ENCODE data around the gene CCND1. TPM values are rescaled to one million over a fixed set of nuclear protein-coding genes. Genes with fewer than 3 reads are reported as not detected.

CCND1 gene
- total RNA-seq, 1 donor from 2014 or later, result 85.0 TPM

- peaks cover 56% of the 10 kb centered on the region for H3K79me2 ChIP-seq (ENCODE audit: low read depth)
- no peak overlapping the region for H3K27ac Mint-ChIP-seq
- peaks cover 29% of the 10 kb centered on the region for H3K4me1 Mint-ChIP-seq
- peaks cover 5% of the 10 kb centered on the region for H3K27me3 Mint-ChIP-seq (ENCODE audit: insufficient read depth, low read depth)
- no peak overlapping the region for H3K4me3 ChIP-seq
- peak overlapping the region; percentile 59 for H3K4me2 ChIP-seq
- H3K36me3 Mint-ChIP-seq, result peaks cover 13% of the 10 kb centered on the region
- H3K36me3 ChIP-seq, result no peaks in the 10 kb centered on the region
- peaks cover 82% of the 10 kb centered on the region for H4K20me1 ChIP-seq (ENCODE audit: low read depth)
- H3K4me1 ChIP-seq, result peaks cover 23% of the 10 kb centered on the region
- H3K9ac ChIP-seq, result no peak overlapping the region
- no peak for DNase-seq (ENCODE audit: low spot score)
- no peaks in the 10 kb centered on the region for H3K9me3 Mint-ChIP-seq
- H3K27me3 ChIP-seq, result no peaks in the 10 kb centered on the region
- peaks cover 26% of the 10 kb centered on the region for H3F3A ChIP-seq (ENCODE audit: low read depth)
- H3K9me3 ChIP-seq (ENCODE audit: low read depth), result no peaks in the 10 kb centered on the region
- H3K27ac ChIP-seq, result no peak overlapping the region
- TF ChIP-seq EZH2 (IDR thresholded peaks at IDR 0.05), result no peak
- no peak for TF ChIP-seq CTCF (IDR thresholded peaks at IDR 0.05)
- TF ChIP-seq EZH2phosphoT487 (IDR thresholded peaks at IDR 0.05), result no peak
- H3K4me3 Mint-ChIP-seq, result peak overlapping the region; percentile 53
- H2AFZ ChIP-seq (replicated peaks), result no peak overlapping the region
These were observed 4.2 kb downstream of the CCND1 start for GRCh38 chr11:69644962-69645675.

- Histone ChIP-seq H3F3A (ENCODE audit: low read depth) (peaks cover 20% of the 10 kb centered on the region), H3K36me3 (no peaks in the 10 kb centered on the region), H3K9ac (no peak overlapping the region), H3K4me1 (peaks cover 19% of the 10 kb centered on the region), H3K4me3 (no peak overlapping the region), H3K4me2 (peak overlapping the region; percentile 59), H3K27me3 (no peaks in the 10 kb centered on the region), H3K9me3 (ENCODE audit: low read depth) (no peaks in the 10 kb centered on the region), H4K20me1 (ENCODE audit: low read depth) (peaks cover 90% of the 10 kb centered on the region), H3K79me2 (ENCODE audit: low read depth) (peaks cover 56% of the 10 kb centered on the region), H2AFZ (replicated peaks) (no peak overlapping the region), H3K27ac (no peak overlapping the region)
- Mint-ChIP-seq H3K9me3 (no peaks in the 10 kb centered on the region), H3K4me1 (peaks cover 25% of the 10 kb centered on the region), H3K27ac (no peak overlapping the region), H3K36me3 (peaks cover 13% of the 10 kb centered on the region), H3K27me3 (ENCODE audit: insufficient read depth, low read depth) (peaks cover 4% of the 10 kb centered on the region), H3K4me3 (peak overlapping the region; percentile 53)
- no peak for TF ChIP-seq EZH2 (IDR thresholded peaks at IDR 0.05)
- TF ChIP-seq CTCF (IDR thresholded peaks at IDR 0.05), result no peak
- TF ChIP-seq EZH2phosphoT487 (IDR thresholded peaks at IDR 0.05), result no peak
- peak; percentile 81 for DNase-seq (ENCODE audit: low spot score)
These were observed 5.0 kb downstream of the CCND1 start for GRCh38 chr11:69645801-69646492.

DNA sequence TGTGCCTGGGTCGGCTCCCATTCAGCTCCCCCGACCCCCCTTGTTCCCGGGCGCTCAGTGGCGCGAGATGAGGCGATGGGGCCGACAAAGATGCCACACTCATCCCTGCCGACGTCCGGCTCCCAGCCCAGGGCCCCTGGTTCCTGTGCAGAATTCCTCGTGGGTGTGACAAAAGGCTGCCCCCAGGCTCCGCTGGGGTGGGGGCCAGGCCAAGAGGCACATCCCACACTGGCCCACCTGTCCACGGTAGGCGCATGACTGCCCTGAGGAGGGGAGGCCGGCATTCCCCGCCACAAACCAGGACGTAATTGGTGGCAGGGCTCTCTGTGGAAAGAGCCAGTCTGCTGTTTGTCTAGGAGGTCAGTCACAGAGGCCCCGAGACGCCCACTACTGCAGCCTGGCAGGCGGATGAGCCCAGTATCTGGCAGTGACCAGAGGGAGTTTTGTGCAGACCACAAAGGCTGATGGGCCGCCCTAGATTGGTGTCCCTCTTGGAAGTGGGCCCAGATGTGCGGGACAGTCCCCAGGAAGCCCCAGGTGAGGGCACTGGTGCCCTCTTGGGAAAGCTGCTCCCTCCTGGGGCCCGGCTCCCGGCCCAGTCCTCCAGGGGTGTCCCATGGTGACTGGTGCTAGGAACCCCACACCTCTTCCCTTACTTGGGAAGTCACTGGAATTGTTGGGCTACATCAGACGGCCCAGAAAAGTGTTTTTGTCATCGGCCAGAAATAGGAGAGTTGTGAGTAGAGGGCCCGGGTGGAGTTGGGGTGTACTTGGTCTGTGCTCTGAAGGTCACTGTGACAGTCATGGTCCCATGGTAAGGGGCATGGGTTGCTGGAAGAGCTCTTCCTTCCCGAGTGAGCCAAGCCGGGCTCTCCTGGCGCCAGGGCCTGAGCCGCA, 5.8 kb downstream of the CCND1 start:
- Histone ChIP-seq H3K4me2 (peak overlapping the region; percentile 59), H3F3A (ENCODE audit: low read depth) (peaks cover 18% of the 10 kb centered on the region), H3K4me3 (no peak overlapping the region), H3K36me3 (no peaks in the 10 kb centered on the region), H3K27me3 (no peaks in the 10 kb centered on the region), H4K20me1 (ENCODE audit: low read depth) (peaks cover 86% of the 10 kb centered on the region), H3K9me3 (ENCODE audit: low read depth) (no peaks in the 10 kb centered on the region), H3K9ac (no peak overlapping the region), H3K27ac (no peak overlapping the region), H3K4me1 (peaks cover 19% of the 10 kb centered on the region), H3K79me2 (ENCODE audit: low read depth) (peaks cover 49% of the 10 kb centered on the region), H2AFZ (replicated peaks) (no peak overlapping the region)
- H3K27me3 Mint-ChIP-seq (ENCODE audit: insufficient read depth, low read depth), result no peaks in the 10 kb centered on the region
- DNase-seq (ENCODE audit: low spot score), result no peak
- no peak overlapping the region for H3K27ac Mint-ChIP-seq
- no peak overlapping the region for H3K4me3 Mint-ChIP-seq
- H3K36me3 Mint-ChIP-seq, result peaks cover 16% of the 10 kb centered on the region
- TF ChIP-seq EZH2 (IDR thresholded peaks at IDR 0.05), result no peak
- no peak for TF ChIP-seq EZH2phosphoT487 (IDR thresholded peaks at IDR 0.05)
- no peak for TF ChIP-seq CTCF (IDR thresholded peaks at IDR 0.05)
- no peaks in the 10 kb centered on the region for H3K9me3 Mint-ChIP-seq
- peaks cover 28% of the 10 kb centered on the region for H3K4me1 Mint-ChIP-seq

Measured in neural progenitor cell (in vitro differentiated cells).